HepG2 (cell line): Measurements from ENCODE around the gene CLDN16. TPM values are rescaled to one million over a fixed set of nuclear protein-coding genes. Genes with fewer than 3 reads are reported as not detected.

Source experiments
- ATAC-seq: fragments of 200-7000 bp; cut with Tn5 transposase; 3 replicates; pipeline ENCODE4 v1.9.1; 2020; ENCODE audit warnings: mild to moderate bottlenecking, moderate library complexity
- BruUV-seq: library from RNA; stranded (reverse); fragments of 400-500 nt; replicated peaks from 2 replicates; lab custom pipeline; 2021; lab: Mats Ljungman, UMichigan
- CTCF ChIA-PET: fragments of 300-600 bp; formaldehyde crosslinking; extraction: SDS; loops from one replicate; lab custom pipeline; 2021; ENCODE audit warnings: low total read pairs, inconsistent platforms, low intra/inter-chr PET ratio; lab: Yijun Ruan, JAX
- POLR2A ChIA-PET: fragments of 350-600 bp; sonication (Branson Sonifier 250); formaldehyde crosslinking; loops from one replicate; lab custom pipeline; 2020; ENCODE audit warnings: antibody characterized with exemption, inconsistent platforms; lab: Yijun Ruan, JAX
- DNase-seq: peaks from one replicate; pipeline ENCODE4 v3.0.0-alpha.2; 2015; ENCODE audit warnings: low spot score
- FAIRE-seq: peaks from 3 replicates; lab custom pipeline; 2011; peaks lifted over from hg19 to GRCh38; lab: Jason Lieb, UNC
- H2AFZ ChIP-seq: one replicate; pipeline ENCODE4 v1.6.1; 2011; ENCODE audit warnings: low read length, inconsistent platforms
- H3K27ac ChIP-seq: fragments of 300-600 bp; 3 replicates; pipeline ENCODE4 v1.8.0; 2011; ENCODE audit warnings: mixed run types, mild to moderate bottlenecking, mixed read lengths, low read length, inconsistent platforms; ENCODE audit not compliant: insufficient read depth; ENCODE audit errors: extremely low read length
- H3K27me3 ChIP-seq, 2 experiments: fragments of 200-600 bp in 1 of 2; 2 replicates in 1 of 2; 3 replicates in 1 of 2; pipeline versions ENCODE4 v1.6.0 to v1.8.0; 2011; ENCODE audit warnings: low read length in 2 of 2, mild to moderate bottlenecking in 2 of 2, moderate library complexity in 2 of 2, inconsistent platforms in 1 of 2; ENCODE audit not compliant: insufficient read depth in 2 of 2, control insufficient read depth in 1 of 2
- H3K36me3 ChIP-seq, 2 experiments: fragments of 200-600 bp in 1 of 2; replicated peaks in 1 of 2; 2 replicates in 1 of 2; 3 replicates in 1 of 2; pipeline versions ENCODE4 v1.5.1 to v1.8.0; 2011; ENCODE audit warnings: low read length in 2 of 2, inconsistent platforms in 1 of 2; ENCODE audit not compliant: insufficient read depth in 2 of 2, control insufficient read depth in 1 of 2
- H3K4me1 ChIP-seq: 2 replicates; pipeline ENCODE4 v1.5.1; 2012; ENCODE audit warnings: low read length, inconsistent platforms; ENCODE audit not compliant: insufficient read depth
- H3K4me2 ChIP-seq: 2 replicates; pipeline ENCODE4 v1.6.0; 2011; ENCODE audit warnings: low read depth, low read length, inconsistent platforms
- H3K4me3 ChIP-seq, 3 experiments: fragments of 200-600 bp in 1 of 3; sonication (generic), shearing (Covaris generic) in 1 of 3; replicated peaks in 1 of 3; 2 replicates each; pipeline ENCODE4 v1.5.1; 2011 to 2016; ENCODE audit warnings: low read length in 3 of 3, inconsistent platforms in 2 of 3, low read depth in 2 of 3, mild to moderate bottlenecking in 2 of 3, control low read depth in 1 of 3, mixed read lengths in 1 of 3; ENCODE audit not compliant: insufficient read depth in 1 of 3
- H3K79me2 ChIP-seq: one replicate; pipeline ENCODE4 v1.6.1; 2011; ENCODE audit warnings: low read length, inconsistent platforms; ENCODE audit not compliant: insufficient read depth
- H3K9ac ChIP-seq: 2 replicates; pipeline ENCODE4 v1.6.0; 2011; ENCODE audit warnings: mild to moderate bottlenecking, low read depth, low read length, inconsistent platforms; ENCODE audit not compliant: insufficient read depth
- H3K9me3 ChIP-seq: 2 replicates; pipeline ENCODE4 v1.5.1; 2012; ENCODE audit warnings: mild to moderate bottlenecking, low read length
- H4K20me1 ChIP-seq: 2 replicates; pipeline ENCODE4 v1.6.0; 2011; ENCODE audit warnings: inconsistent platforms, mild to moderate bottlenecking, low read length, moderate library complexity; ENCODE audit not compliant: insufficient read depth
- JUNB ChIP-seq: sonication (generic); formaldehyde crosslinking; IDR thresholded peaks from 2 replicates; pipeline ENCODE4 v1.8.0; 2022; ENCODE audit warnings: missing genetic modification reagents, mild to moderate bottlenecking, borderline replicate concordance
- NCOA5 ChIP-seq: sonication (generic); formaldehyde crosslinking; IDR thresholded peaks from 2 replicates; pipeline ENCODE4 v1.4.0; 2020; ENCODE audit warnings: missing genetic modification reagents
- PRPF4 ChIP-seq: fragments of 200-400 bp; formaldehyde crosslinking; IDR thresholded peaks from 2 replicates; pipeline ENCODE4 v1.6.1; 2016; ENCODE audit warnings: low read length, low read depth; ENCODE audit not compliant: poor library complexity, severe bottlenecking
- RXRB ChIP-seq: IDR thresholded peaks from 2 replicates; pipeline ENCODE4 v1.6.1; 2016; ENCODE audit warnings: borderline replicate concordance, missing genetic modification reagents, missing compliant biosample characterization
- ZBTB20 ChIP-seq: sonication (generic); formaldehyde crosslinking; IDR thresholded peaks from 2 replicates; pipeline ENCODE4 v1.8.1; 2023; ENCODE audit warnings: missing genetic modification reagents, low read depth, mild to moderate bottlenecking, borderline replicate concordance
- ZMYM2 ChIP-seq: sonication (generic); formaldehyde crosslinking; IDR thresholded peaks from 2 replicates; pipeline ENCODE4 v1.8.0; 2022; ENCODE audit warnings: mild to moderate bottlenecking, missing genetic modification reagents
- ZNF225 ChIP-seq: sonication (generic); formaldehyde crosslinking; IDR thresholded peaks from 2 replicates; pipeline ENCODE4 v1.4.0; 2020; ENCODE audit warnings: mild to moderate bottlenecking, missing genetic modification reagents
- ZNF253 ChIP-seq: sonication (generic); formaldehyde crosslinking; IDR thresholded peaks from 2 replicates; pipeline ENCODE4 v1.8.0; 2022; ENCODE audit warnings: mild to moderate bottlenecking, missing genetic modification reagents, borderline replicate concordance
- ZNF292 ChIP-seq: sonication (generic); formaldehyde crosslinking; IDR thresholded peaks from 2 replicates; pipeline ENCODE4 v1.8.1; 2022; ENCODE audit warnings: mild to moderate bottlenecking, low read depth, missing genetic modification reagents, borderline replicate concordance
- ZNF34 ChIP-seq: sonication (generic); formaldehyde crosslinking; IDR thresholded peaks from 2 replicates; pipeline ENCODE4 v1.4.0; 2020; ENCODE audit warnings: mild to moderate bottlenecking, missing genetic modification reagents, borderline replicate concordance
- ZNF382 ChIP-seq: sonication (generic); formaldehyde crosslinking; IDR thresholded peaks from 2 replicates; pipeline ENCODE4 v1.5.0; 2020; ENCODE audit warnings: missing genetic modification reagents, mild to moderate bottlenecking, borderline replicate concordance
- ZNF407 ChIP-seq: sonication (generic); formaldehyde crosslinking; IDR thresholded peaks from one replicate; pipeline ENCODE4 v1.5.1; 2020; ENCODE audit warnings: mild to moderate bottlenecking, missing genetic modification reagents; ENCODE audit errors: not compliant biosample characterization
- ZNF552 ChIP-seq: sonication (generic); formaldehyde crosslinking; IDR thresholded peaks from 2 replicates; pipeline ENCODE4 v1.9.0; 2022; ENCODE audit warnings: missing genetic modification reagents, mild to moderate bottlenecking, borderline replicate concordance
- ZNF564 ChIP-seq: sonication (generic); formaldehyde crosslinking; IDR thresholded peaks from 2 replicates; pipeline ENCODE4 v1.8.1; 2023; ENCODE audit warnings: mild to moderate bottlenecking, missing genetic modification reagents
- ZNF75D ChIP-seq: sonication (generic); formaldehyde crosslinking; IDR thresholded peaks from 2 replicates; pipeline ENCODE4 v1.8.1; 2023; ENCODE audit warnings: missing genetic modification reagents, mild to moderate bottlenecking, borderline replicate concordance
- ZNF775 ChIP-seq: sonication (generic); formaldehyde crosslinking; IDR thresholded peaks from 2 replicates; pipeline ENCODE4 v1.4.0; 2020; ENCODE audit warnings: missing genetic modification reagents, mild to moderate bottlenecking, moderate library complexity, borderline replicate concordance
- WGBS: methylation state at CpG from one replicate; pipeline ENCODE4 v1.1.6; 2017; ENCODE audit warnings: low lambda C conversion rate; 5-methylcytosine and 5-hydroxymethylcytosine counted together
- in situ Hi-C: cut with HindIII; loops from 2 replicates; pipeline ENCODE4 v1.10.0; 2017; ENCODE audit warnings: low pct_unique_long_range_greater_than_20kb; ENCODE audit not compliant: extremely low pct_ligation_motif_present
- intact Hi-C: fragments of 100-400 bp; cut with micrococcal nuclease; formaldehyde crosslinking; loops from one replicate; pipeline ENCODE4 v1.10.0; 2022; ENCODE audit not compliant: unreplicated experiment
- polyA plus RNA-seq, 8 experiments: library from polyadenylated mRNA; depleted of rRNA in 3 of 8; stranded (reverse) in 7 of 8; unstranded in 1 of 8; fragments of >200 nt; fragmentation: Illumina TruSeq in 4 of 8; extraction: Trizol in 4 of 8; gene quantifications; 2 replicates each; pipeline versions ENCODE4 v1.2.1 to v1.2.3, GENCODE V29; 2011 to 2016; ENCODE audit warnings: low read depth in 4 of 8, missing spikeins in 1 of 8, mixed read lengths in 1 of 8; ENCODE audit not compliant: insufficient read depth in 1 of 8
- total RNA-seq, 5 experiments: library from RNA; depleted of rRNA; stranded (reverse); fragments of >200 nt; fragmentation: Illumina TruSeq; extraction: Trizol; gene quantifications; 2 replicates each; pipeline ENCODE4 v1.2.3, GENCODE V29; 2016; ENCODE audit warnings: low read depth in 1 of 5

Gene CLDN16
- total and polyA plus RNA-seq, 2 of the 13 experiments (the other 11 are each of a cell fraction or from before 2014, with no cell fraction given): 0.13 to 0.24 TPM

- TF ChIP-seq ZNF407 (CRISPR knock-in tag): no peak
- TF ChIP-seq NCOA5 (CRISPR knock-in tag): no peak
- no peak for TF ChIP-seq JUNB (CRISPR knock-in tag)
These were observed 44.3 kb downstream of the CLDN16 start (continued) for GRCh38 chr3:190432216-190432615.

GRCh38 chr3:190433626-190434025, 45.7 kb downstream of the CLDN16 start:
- Histone ChIP-seq H3K27me3 (no peaks in the 10 kb centered on the region), H3K4me2 (no peak overlapping the region), H2AFZ (no peak overlapping the region), H3K79me2 (no peaks in the 10 kb centered on the region), H3K9ac (no peak overlapping the region), H3K4me3 (no peak overlapping the region), H3K36me3 (no peaks in the 10 kb centered on the region), H4K20me1 (no peaks in the 10 kb centered on the region), H3K4me1 (no peaks in the 10 kb centered on the region), H3K27ac (no peak overlapping the region), H3K9me3 (no peaks in the 10 kb centered on the region)
- intact Hi-C loops: no loop called here
- CTCF ChIA-PET: no interaction called here
- 57% methylated on average over 4 of the region's 4 CpGs for WGBS
- in situ Hi-C loops: no loop called here
- no peak for ATAC-seq
- no TSS peak for BruUV-seq
- FAIRE-seq: no peak
- no peak for DNase-seq
- POLR2A ChIA-PET: no interaction called here
- no peak for TF ChIP-seq ZNF292 (CRISPR knock-in tag)
- no peak for TF ChIP-seq ZMYM2 (CRISPR knock-in tag)
- no peak for TF ChIP-seq ZNF75D (CRISPR knock-in tag)
- TF ChIP-seq PRPF4: no peak
- no peak for TF ChIP-seq RXRB (CRISPR knock-in tag)
- no peak for TF ChIP-seq ZNF775 (CRISPR knock-in tag)
- no peak for TF ChIP-seq ZNF552 (CRISPR knock-in tag)
- TF ChIP-seq ZBTB20 (CRISPR knock-in tag): no peak
- no peak for TF ChIP-seq ZNF564 (CRISPR knock-in tag)
- TF ChIP-seq ZNF34: no peak
- no peak for TF ChIP-seq ZNF253 (CRISPR knock-in tag)
- TF ChIP-seq ZNF225: no peak
- TF ChIP-seq ZNF382 (CRISPR knock-in tag): no peak
